A673 (cell line): ENCODE data around the gene MAP4K4.

ENCODE experiments used
- CTCF ChIP-seq: fragments of 300-800, 200-600 bp; sonication (generic); conservative IDR thresholded peaks from 2 replicates; pipeline ENCODE4 v1.5.1; 2017; ENCODE audit warnings: low read depth, mild to moderate bottlenecking, antibody characterized with exemption, low read length, moderate library complexity, mixed read lengths
- EZH2 ChIP-seq: fragments of 200-600 bp; sonication (generic); IDR thresholded peaks from 2 replicates; pipeline ENCODE4 v1.6.1; 2017; ENCODE audit warnings: borderline replicate concordance, low read depth, mild to moderate bottlenecking, mixed read lengths, antibody characterized with exemption, low read length; ENCODE audit not compliant: poor library complexity, severe bottlenecking

DNA sequence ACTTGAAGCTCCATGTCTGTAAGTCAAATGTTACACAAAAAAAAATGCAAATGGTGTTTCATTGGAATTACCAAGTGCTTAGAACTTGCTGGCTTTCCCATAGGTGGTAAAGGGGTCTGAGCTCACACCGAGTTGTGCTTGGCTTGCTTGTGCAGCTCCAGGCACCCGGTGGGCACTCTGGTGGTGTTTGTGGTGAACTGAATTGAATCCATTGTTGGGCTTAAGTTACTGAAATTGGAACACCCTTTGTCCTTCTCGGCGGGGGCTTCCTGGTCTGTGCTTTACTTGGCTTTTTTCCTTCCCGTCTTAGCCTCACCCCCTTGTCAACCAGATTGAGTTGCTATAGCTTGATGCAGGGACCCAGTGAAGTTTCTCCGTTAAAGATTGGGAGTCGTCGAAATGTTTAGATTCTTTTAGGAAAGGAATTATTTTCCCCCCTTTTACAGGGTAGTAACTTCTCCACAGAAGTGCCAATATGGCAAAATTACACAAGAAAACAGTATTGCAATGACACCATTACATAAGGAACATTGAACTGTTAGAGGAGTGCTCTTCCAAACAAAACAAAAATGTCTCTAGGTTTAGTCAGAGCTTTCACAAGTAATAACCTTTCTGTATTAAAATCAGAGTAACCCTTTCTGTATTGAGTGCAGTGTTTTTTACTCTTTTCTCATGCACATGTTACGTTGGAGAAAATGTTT lies 196.3 kb downstream of the MAP4K4 start:
- TF ChIP-seq CTCF (0 out of 2 replicates have a peak, but pooled peaks have one; percentile 19), EZH2 (no peak)
